Right renal cortex interstitium (tissue), 3 donors: ENCODE data around the gene GNRH2. TPM values are rescaled to one million over a fixed set of nuclear protein-coding genes. Genes with fewer than 3 reads are reported as not detected.

Experiments
- DNase-seq, 3 donors: peaks; one replicate each; pipeline ENCODE4 v3.0.0-alpha.2; 2013; ENCODE audit warnings: low read depth in 3 of 3, low spot score in 2 of 3
- polyA plus RNA-seq, 3 donors: library from polyadenylated mRNA; unstranded; fragments of 120-200 nt; gene quantifications; one replicate each; pipeline ENCODE4 v1.2.1, GENCODE V29; 2013; ENCODE audit not compliant: insufficient read length in 3 of 3

The GNRH2 gene
- polyA plus RNA-seq, 3 donors = 0.22 to 0.34 TPM; not detected in 1

GRCh38 chr20:3094848-3095629 lies 51.6 kb downstream of the GNRH2 start:
- DNase-seq = no peak

Other genes with a start within 250 kb of the GNRH2 start
- gene CPXM1, start 243.0 kb upstream of the GNRH2 start, polyA plus RNA-seq = 100 to 1,000 TPM; 242 to 257 (median 256) TPM
- under 1 TPM in 2 of 3 donors, not detected in 1; 0.17 to 0.28 TPM for gene C20orf141, start 228.6 kb upstream of the GNRH2 start, polyA plus RNA-seq
- gene TMEM239, start 227.3 kb upstream of the GNRH2 start, polyA plus RNA-seq = under 1 TPM in 1 of 3 donors, not detected in 2; 0.04 TPM
- 10 to 100 TPM; 52.1 to 59.9 (median 52.4) TPM for gene PCED1A, start 203.0 kb upstream of the GNRH2 start, polyA plus RNA-seq
- 10 to 100 TPM; 34.5 to 38.0 (median 35.3) TPM for gene VPS16, start 202.9 kb upstream of the GNRH2 start, polyA plus RNA-seq
- gene PTPRA, start 170.1 kb upstream of the GNRH2 start, polyA plus RNA-seq = 100 to 1,000 TPM; 106 to 117 (median 114) TPM
- gene MRPS26, start 2.4 kb downstream of the GNRH2 start, polyA plus RNA-seq = 10 to 100 TPM; 49.1 to 57.7 (median 49.6) TPM
- gene OXT, start 28.0 kb downstream of the GNRH2 start, polyA plus RNA-seq = under 1 TPM in 2 of 3 donors, not detected in 1; 0.40 to 0.47 TPM
- gene AVP, start 41.1 kb downstream of the GNRH2 start, polyA plus RNA-seq = not detected
- gene FASTKD5, start 116.2 kb downstream of the GNRH2 start, polyA plus RNA-seq = 10 to 100 TPM; 20.4 to 22.5 (median 20.8) TPM
- 10 to 100 TPM in 2 of 3 donors, 1 to 10 TPM in 1; 8.5 to 10.3 (median 10.0) TPM for gene UBOX5, start 116.2 kb downstream of the GNRH2 start, polyA plus RNA-seq
- gene LZTS3, start 129.9 kb downstream of the GNRH2 start, polyA plus RNA-seq = 10 to 100 TPM; 12.5 to 13.0 (median 12.8) TPM
- 10 to 100 TPM; 46.7 to 55.0 (median 51.2) TPM for gene DDRGK1, start 161.1 kb downstream of the GNRH2 start, polyA plus RNA-seq
- gene ITPA, start 165.9 kb downstream of the GNRH2 start, polyA plus RNA-seq = 10 to 100 TPM; 43.2 to 46.1 (median 45.6) TPM
- gene SLC4A11, start 195.6 kb downstream of the GNRH2 start, polyA plus RNA-seq = 1 to 10 TPM; 1.6 to 1.7 (median 1.6) TPM